GM12891 (cell line): Measurements from ENCODE around the gene HMG20A.

ENCODE experiments used
- DNase-seq: peaks from one replicate; pipeline ENCODE4 v3.0.0; 2011; ENCODE audit warnings: low spot score; ENCODE audit not compliant: insufficient read length
- FAIRE-seq: peaks from 2 replicates; lab custom pipeline; 2011; peaks lifted over from hg19 to GRCh38; lab: Jason Lieb, UNC
- PAX5 ChIP-seq: IDR thresholded peaks from 2 replicates; pipeline ENCODE4 v1.6.1; 2011; ENCODE audit warnings: low read length, moderate library complexity, mild to moderate bottlenecking; ENCODE audit not compliant: insufficient read depth, severe bottlenecking
- POLR2A ChIP-seq: IDR thresholded peaks from 2 replicates; pipeline ENCODE4 v1.6.1; 2011; ENCODE audit warnings: low read depth, low read length, control low read depth
- POLR2AphosphoS5 ChIP-seq: IDR thresholded peaks from 2 replicates; pipeline ENCODE4 v1.6.1; 2011; ENCODE audit warnings: low read depth, low read length, control low read depth
- POU2F2 ChIP-seq: IDR thresholded peaks from 2 replicates; pipeline ENCODE4 v1.6.1; 2011; ENCODE audit warnings: low read depth, mild to moderate bottlenecking, control low read depth, low read length, moderate library complexity
- SPI1 ChIP-seq: IDR thresholded peaks from 2 replicates; pipeline ENCODE4 v1.6.1; 2011; ENCODE audit warnings: low read depth, low read length, control low read depth
- TAF1 ChIP-seq: IDR thresholded peaks from 2 replicates; pipeline ENCODE4 v1.6.1; 2011; ENCODE audit warnings: low read depth, low read length, control low read depth

The HMG20A gene

GRCh38 chr15:77459031-77459430 is 38.3 kb downstream of the HMG20A start:
- DNase-seq: no peak
- FAIRE-seq: no peak
- no peak for TF ChIP-seq POLR2AphosphoS5
- no peak for TF ChIP-seq POU2F2
- no peak for TF ChIP-seq POLR2A
- no peak for TF ChIP-seq SPI1
- no peak for TF ChIP-seq TAF1
- TF ChIP-seq PAX5: no peak

GRCh38 chr15:77461486-77461885 is 40.8 kb downstream of the HMG20A start:
- FAIRE-seq (no peak), DNase-seq (no peak)
- TF ChIP-seq PAX5 (no peak), TAF1 (no peak), POU2F2 (no peak), POLR2A (no peak), POLR2AphosphoS5 (no peak)

- FAIRE-seq (no peak), DNase-seq (no peak)
- TF ChIP-seq SPI1 (no peak), TAF1 (no peak), POLR2A (no peak), POU2F2 (no peak), POLR2AphosphoS5 (no peak), PAX5 (no peak)
These were observed 43.6 kb downstream of the HMG20A start for GRCh38 chr15:77464129-77464865.

DNA sequence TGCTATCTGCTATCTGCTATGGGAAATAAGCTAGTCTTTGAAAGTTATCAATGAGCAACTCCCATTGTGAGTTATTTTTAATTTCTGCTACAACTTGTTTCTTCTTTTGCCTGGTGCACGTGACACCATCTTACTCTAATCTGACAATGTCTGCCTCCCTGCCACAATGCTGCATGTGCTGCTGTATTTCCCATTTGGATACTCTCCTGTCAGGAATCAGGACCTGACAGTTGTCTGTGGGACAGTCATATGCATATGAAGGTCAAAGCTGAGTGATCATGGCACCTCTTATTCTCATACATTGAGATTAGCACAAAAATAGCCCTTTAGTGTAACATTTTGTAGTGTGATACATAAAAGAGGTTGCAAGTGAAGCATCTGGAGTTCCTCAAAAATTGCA is 45.8 kb downstream of the HMG20A start:
- DNase-seq (no peak), FAIRE-seq (no peak)
- TF ChIP-seq POLR2AphosphoS5: no peak
- no peak for TF ChIP-seq POLR2A
- TF ChIP-seq POU2F2: no peak
- TF ChIP-seq SPI1: no peak
- no peak for TF ChIP-seq PAX5
- TF ChIP-seq TAF1: no peak

DNA sequence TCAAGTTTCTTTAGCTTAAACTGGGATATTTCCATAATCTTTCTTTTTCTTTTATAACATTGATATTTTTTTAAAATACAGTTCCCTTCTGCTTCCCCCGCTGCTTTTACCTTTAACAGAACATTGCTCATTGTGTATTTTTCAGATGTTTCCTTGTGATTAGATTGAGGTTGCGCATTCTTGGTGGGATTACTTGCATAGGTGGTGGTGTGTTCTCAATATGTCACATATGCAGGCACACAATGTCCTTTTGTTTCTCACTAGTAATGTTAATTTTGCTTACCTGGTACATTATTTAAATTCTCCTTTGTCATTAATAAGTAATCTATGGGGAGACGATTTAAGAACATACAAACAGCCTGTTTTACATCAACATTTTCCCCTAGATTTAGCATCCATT is 48.2 kb downstream of the HMG20A start:
- peak; percentile 5 for FAIRE-seq
- TF ChIP-seq POLR2A: no peak
- no peak for TF ChIP-seq PAX5
- no peak for TF ChIP-seq POLR2AphosphoS5
- DNase-seq: no peak

DNA sequence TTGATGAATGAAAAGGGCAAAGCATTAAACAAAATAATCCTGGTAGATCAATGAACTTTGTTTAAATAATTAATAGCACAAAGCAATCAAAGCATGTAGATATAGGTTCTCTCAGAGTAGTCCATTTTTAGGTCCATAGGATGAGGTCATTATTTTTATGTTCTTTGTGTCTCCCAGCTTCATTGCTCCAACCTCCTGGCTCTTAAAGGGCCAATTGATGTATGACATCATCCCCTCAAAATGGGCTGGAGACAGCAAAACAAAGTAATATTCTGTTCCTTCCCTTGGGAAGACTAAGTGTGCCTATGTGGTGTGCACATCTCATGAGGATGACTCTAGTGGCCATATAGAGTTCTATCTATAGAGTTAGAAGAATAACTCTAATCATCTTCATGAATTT is 49.5 kb downstream of the HMG20A start:
- DNase-seq (no peak), FAIRE-seq (no peak)
- TF ChIP-seq POLR2AphosphoS5 (no peak), TAF1 (no peak), POLR2A (no peak), PAX5 (no peak), SPI1 (no peak), POU2F2 (no peak)

- TF ChIP-seq POU2F2 (no peak), POLR2AphosphoS5 (no peak), POLR2A (no peak), TAF1 (no peak), SPI1 (no peak), PAX5 (no peak)
- DNase-seq (no peak), FAIRE-seq (no peak)
These were observed 52.6 kb downstream of the HMG20A start for GRCh38 chr15:77473328-77473727.

GRCh38 chr15:77474310-77474988 is 53.8 kb downstream of the HMG20A start:
- no peak for FAIRE-seq
- DNase-seq: no peak
- TF ChIP-seq SPI1 (no peak), POLR2A (no peak), POLR2AphosphoS5 (no peak), POU2F2 (no peak), TAF1 (no peak), PAX5 (no peak)

DNA sequence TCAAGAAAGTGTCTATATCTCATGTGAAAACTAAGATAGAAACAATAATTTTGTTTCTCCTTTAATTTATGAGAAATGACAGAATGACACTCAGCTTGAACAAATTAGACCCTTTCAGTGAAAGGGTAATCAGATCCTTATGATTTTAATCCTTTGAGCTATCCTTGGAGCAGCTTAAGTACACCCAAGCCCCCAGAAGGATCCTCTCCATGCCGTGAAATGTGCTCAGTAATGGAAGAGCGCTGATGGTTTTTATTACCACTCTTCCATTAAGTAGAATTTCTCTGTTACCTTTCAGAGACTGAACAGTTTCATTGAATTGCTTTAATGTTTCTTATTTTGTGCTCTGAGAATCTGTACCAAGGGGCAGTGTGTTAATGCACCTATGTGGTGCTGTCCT is 54.3 kb downstream of the HMG20A start:
- TF ChIP-seq SPI1 (no peak), PAX5 (no peak), TAF1 (no peak), POLR2AphosphoS5 (no peak), POU2F2 (no peak), POLR2A (no peak)
- DNase-seq (no peak), FAIRE-seq (no peak)

GRCh38 chr15:77475898-77476297 is 55.2 kb downstream of the HMG20A start:
- TF ChIP-seq PAX5: no peak
- no peak for TF ChIP-seq POLR2A
- TF ChIP-seq POLR2AphosphoS5: no peak
- no peak for TF ChIP-seq TAF1
- no peak for TF ChIP-seq SPI1
- TF ChIP-seq POU2F2: no peak
- no peak for DNase-seq
- no peak for FAIRE-seq
